Measurements from ENCODE around the gene PCDHGA5.
"Not testable (repeated sequence)": the region's sequence is repeated elsewhere in the genome, so short reads cannot be mapped to it uniquely, and the experiment has no call there.

The PCDHGA5 gene

GRCh38 chr5:141366016-141366896 lies 2.3 kb downstream of the PCDHGA5 start:
- no peak for DNase-seq (ENCODE audit: insufficient read length, low spot score)
- TF ChIP-seq POLR2A (IDR thresholded peaks at IDR 0.05; ENCODE audit: low read depth, low read length) = no peak
- FAIRE-seq = no peak

- TF ChIP-seq POLR2A (IDR thresholded peaks at IDR 0.05; ENCODE audit: low read depth, low read length) = no peak
- DNase-seq (ENCODE audit: insufficient read length, low spot score) = peak; percentile 38
- no peak for FAIRE-seq
These were observed 6.3 kb downstream of the PCDHGA5 start, which contains the start of gene PCDHGB3 for GRCh38 chr5:141369994-141370848. PCDHGB3 (plus strand) TSS chr5:141370242; CDS start chr5:141370395, 153 bp downstream.

- FAIRE-seq = no peak
- DNase-seq (ENCODE audit: insufficient read length, low spot score) = no peak
- TF ChIP-seq POLR2A (IDR thresholded peaks at IDR 0.05; ENCODE audit: low read depth, low read length) = no peak
These were observed 7.9 kb downstream of the PCDHGA5 start for GRCh38 chr5:141371572-141372475.

- no peak for TF ChIP-seq POLR2A (IDR thresholded peaks at IDR 0.05; ENCODE audit: low read depth, low read length)
- FAIRE-seq (no peak), DNase-seq (ENCODE audit: insufficient read length, low spot score) (no peak)
These were observed 9.8 kb downstream of the PCDHGA5 start, which contains the start of gene PCDHGA6 for GRCh38 chr5:141373673-141374317. PCDHGA6 (plus strand) TSS chr5:141373891; CDS start chr5:141374084, 193 bp downstream.

GRCh38 chr5:141374627-141375026 lies 10.7 kb downstream of the PCDHGA5 start:
- FAIRE-seq = no peak
- no peak for TF ChIP-seq POLR2A (IDR thresholded peaks at IDR 0.05; ENCODE audit: low read depth, low read length)
- no peak for DNase-seq (ENCODE audit: insufficient read length, low spot score)

- DNase-seq (ENCODE audit: insufficient read length, low spot score); FAIRE-seq: not testable (repeated sequence)
These were observed 11.6 kb downstream of the PCDHGA5 start for GRCh38 chr5:141375444-141376155.

- DNase-seq (ENCODE audit: insufficient read length, low spot score) (no peak), FAIRE-seq (no peak)
- TF ChIP-seq POLR2A (IDR thresholded peaks at IDR 0.05; ENCODE audit: low read depth, low read length) = no peak
These were observed 18.7 kb downstream of the PCDHGA5 start, which contains the start of gene PCDHGA7 for GRCh38 chr5:141382469-141383294. PCDHGA7 (plus strand) TSS chr5:141382742; CDS start chr5:141382900, 158 bp downstream.

GRCh38 chr5:141383345-141383744 lies 19.4 kb downstream of the PCDHGA5 start:
- TF ChIP-seq POLR2A (IDR thresholded peaks at IDR 0.05; ENCODE audit: low read depth, low read length) = no peak
- no peak for FAIRE-seq
- no peak for DNase-seq (ENCODE audit: insufficient read length, low spot score)

- no peak for TF ChIP-seq POLR2A (IDR thresholded peaks at IDR 0.05; ENCODE audit: low read depth, low read length)
- FAIRE-seq (no peak), DNase-seq (ENCODE audit: insufficient read length, low spot score) (no peak)
These were observed 20.7 kb downstream of the PCDHGA5 start for GRCh38 chr5:141384471-141385267.

- FAIRE-seq; DNase-seq (ENCODE audit: insufficient read length, low spot score): not testable (repeated sequence)
These were observed 23.8 kb downstream of the PCDHGA5 start, which contains the start of gene PCDHGB4 for GRCh38 chr5:141387557-141388311. PCDHGB4 (plus strand) TSS chr5:141387698; CDS start chr5:141387885, 187 bp downstream.
